ENCODE results near the gene POLD1.

GRCh38 chr19:50461066-50461875 is 77.1 kb downstream of the POLD1 start:
- TF ChIP-seq CTCF (conservative IDR thresholded peaks at IDR 0.05; ENCODE audit: low read depth in 2 of 2): peak; percentile 76 to 97
- no peak for TF ChIP-seq POLR2AphosphoS5 (IDR thresholded peaks at IDR 0.05; ENCODE audit: low read depth)
- no peak for TF ChIP-seq EZH2phosphoT487 (IDR thresholded peaks at IDR 0.05; ENCODE audit: unreplicated experiment)
- TF ChIP-seq STAT1 (IDR thresholded peaks at IDR 0.05; ENCODE audit: unreplicated experiment): no peak
- TF ChIP-seq JUNB (IDR thresholded peaks at IDR 0.05; ENCODE audit: unreplicated experiment): no peak
- TF ChIP-seq EZH2 (IDR thresholded peaks at IDR 0.05; ENCODE audit: low read depth, unreplicated experiment): no peak
- no peak for TF ChIP-seq ZNF331 (CRISPR knock-in tag; IDR thresholded peaks at IDR 0.05; ENCODE audit: low read depth)
- TF ChIP-seq, protein P1, sequence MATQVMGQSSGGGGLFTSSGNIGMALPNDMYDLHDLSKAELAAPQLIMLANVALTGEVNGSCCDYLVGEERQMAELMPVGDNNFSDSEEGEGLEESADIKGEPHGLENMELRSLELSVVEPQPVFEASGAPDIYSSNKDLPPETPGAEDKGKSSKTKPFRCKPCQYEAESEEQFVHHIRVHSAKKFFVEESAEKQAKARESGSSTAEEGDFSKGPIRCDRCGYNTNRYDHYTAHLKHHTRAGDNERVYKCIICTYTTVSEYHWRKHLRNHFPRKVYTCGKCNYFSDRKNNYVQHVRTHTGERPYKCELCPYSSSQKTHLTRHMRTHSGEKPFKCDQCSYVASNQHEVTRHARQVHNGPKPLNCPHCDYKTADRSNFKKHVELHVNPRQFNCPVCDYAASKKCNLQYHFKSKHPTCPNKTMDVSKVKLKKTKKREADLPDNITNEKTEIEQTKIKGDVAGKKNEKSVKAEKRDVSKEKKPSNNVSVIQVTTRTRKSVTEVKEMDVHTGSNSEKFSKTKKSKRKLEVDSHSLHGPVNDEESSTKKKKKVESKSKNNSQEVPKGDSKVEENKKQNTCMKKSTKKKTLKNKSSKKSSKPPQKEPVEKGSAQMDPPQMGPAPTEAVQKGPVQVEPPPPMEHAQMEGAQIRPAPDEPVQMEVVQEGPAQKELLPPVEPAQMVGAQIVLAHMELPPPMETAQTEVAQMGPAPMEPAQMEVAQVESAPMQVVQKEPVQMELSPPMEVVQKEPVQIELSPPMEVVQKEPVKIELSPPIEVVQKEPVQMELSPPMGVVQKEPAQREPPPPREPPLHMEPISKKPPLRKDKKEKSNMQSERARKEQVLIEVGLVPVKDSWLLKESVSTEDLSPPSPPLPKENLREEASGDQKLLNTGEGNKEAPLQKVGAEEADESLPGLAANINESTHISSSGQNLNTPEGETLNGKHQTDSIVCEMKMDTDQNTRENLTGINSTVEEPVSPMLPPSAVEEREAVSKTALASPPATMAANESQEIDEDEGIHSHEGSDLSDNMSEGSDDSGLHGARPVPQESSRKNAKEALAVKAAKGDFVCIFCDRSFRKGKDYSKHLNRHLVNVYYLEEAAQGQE (IDR thresholded peaks at IDR 0.05; ENCODE audit: unreplicated experiment): no peak
- TF ChIP-seq NANOG (IDR thresholded peaks at IDR 0.05; ENCODE audit: borderline replicate concordance): no peak
- TF ChIP-seq ZNF462 (CRISPR knock-in tag; IDR thresholded peaks at IDR 0.05): no peak
- no peak for TF ChIP-seq ZNF114 (CRISPR knock-in tag; IDR thresholded peaks at IDR 0.05)
- TF ChIP-seq CREB1 (CRISPR knock-in tag; IDR thresholded peaks at IDR 0.05; ENCODE audit: low read depth): no peak

All from GM23338 (cell line).